Mesothelial cell of epicardium (in vitro differentiated cells): ENCODE measurements around the gene EPN2. TPM values are rescaled to one million over a fixed set of nuclear protein-coding genes. Genes with fewer than 3 reads are reported as not detected.

Experiments
- DNase-seq, 2 experiments: peaks; one replicate each; pipeline ENCODE4 v3.0.0; 2021; ENCODE audit warnings: low spot score in 2 of 2; ENCODE audit not compliant: unreplicated experiment in 2 of 2
- H3K27ac Mint-ChIP-seq: 2 replicates; pipeline ENCODE4 v1.8.0; 2021; ENCODE audit warnings: mixed read lengths
- H3K27me3 Mint-ChIP-seq: 2 replicates; pipeline ENCODE4 v1.8.0; 2021; ENCODE audit warnings: low read depth, mixed read lengths
- H3K36me3 Mint-ChIP-seq: 2 replicates; pipeline ENCODE4 v1.8.0; 2021; ENCODE audit warnings: mixed read lengths
- H3K4me1 Mint-ChIP-seq: 2 replicates; pipeline ENCODE4 v1.8.0; 2021; ENCODE audit warnings: mixed read lengths
- H3K4me3 Mint-ChIP-seq: 2 replicates; pipeline ENCODE4 v1.8.0; 2021; ENCODE audit warnings: mild to moderate bottlenecking, moderate library complexity, mixed read lengths
- H3K9me3 Mint-ChIP-seq: 2 replicates; pipeline ENCODE4 v1.8.0; 2021; ENCODE audit warnings: mixed read lengths
- total RNA-seq: library from RNA; stranded (reverse); gene quantifications from 3 replicates; pipeline ENCODE4 v1.2.1, GENCODE V29; 2021
- TF ChIP-seq, protein P1 (sequence below): fragments of 200-600 bp; sonication (generic); IDR thresholded peaks from one replicate; pipeline ENCODE4 v1.5.0; 2021; ENCODE audit warnings: antibody characterized with exemption; ENCODE audit not compliant: unreplicated experiment

The EPN2 gene
- total RNA-seq, 1 donor from 2014 or later: 70.2 TPM

DNA sequence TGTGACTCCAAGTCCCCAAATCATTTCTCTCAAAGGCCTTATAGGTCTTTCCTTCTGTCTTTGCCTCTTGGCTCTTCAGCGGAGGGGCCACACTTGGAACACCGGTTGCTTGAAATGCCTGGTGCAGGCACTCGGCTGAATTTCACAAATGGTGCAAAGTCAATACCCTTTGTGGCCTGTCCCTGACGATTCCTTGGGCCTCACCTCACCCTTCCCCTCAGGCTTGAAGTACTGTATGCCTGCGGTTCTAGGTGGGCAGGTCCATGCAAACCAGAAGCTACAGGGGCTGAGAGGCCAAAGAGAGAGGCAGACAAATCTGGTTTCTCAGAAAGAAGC is 129.4 kb downstream of the EPN2 start:
- no peak overlapping the region for H3K27ac Mint-ChIP-seq
- no peaks in the 10 kb centered on the region for H3K27me3 Mint-ChIP-seq
- TF ChIP-seq, protein P1, sequence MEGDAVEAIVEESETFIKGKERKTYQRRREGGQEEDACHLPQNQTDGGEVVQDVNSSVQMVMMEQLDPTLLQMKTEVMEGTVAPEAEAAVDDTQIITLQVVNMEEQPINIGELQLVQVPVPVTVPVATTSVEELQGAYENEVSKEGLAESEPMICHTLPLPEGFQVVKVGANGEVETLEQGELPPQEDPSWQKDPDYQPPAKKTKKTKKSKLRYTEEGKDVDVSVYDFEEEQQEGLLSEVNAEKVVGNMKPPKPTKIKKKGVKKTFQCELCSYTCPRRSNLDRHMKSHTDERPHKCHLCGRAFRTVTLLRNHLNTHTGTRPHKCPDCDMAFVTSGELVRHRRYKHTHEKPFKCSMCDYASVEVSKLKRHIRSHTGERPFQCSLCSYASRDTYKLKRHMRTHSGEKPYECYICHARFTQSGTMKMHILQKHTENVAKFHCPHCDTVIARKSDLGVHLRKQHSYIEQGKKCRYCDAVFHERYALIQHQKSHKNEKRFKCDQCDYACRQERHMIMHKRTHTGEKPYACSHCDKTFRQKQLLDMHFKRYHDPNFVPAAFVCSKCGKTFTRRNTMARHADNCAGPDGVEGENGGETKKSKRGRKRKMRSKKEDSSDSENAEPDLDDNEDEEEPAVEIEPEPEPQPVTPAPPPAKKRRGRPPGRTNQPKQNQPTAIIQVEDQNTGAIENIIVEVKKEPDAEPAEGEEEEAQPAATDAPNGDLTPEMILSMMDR: no peak
- peaks cover 34% of the 10 kb centered on the region for H3K4me1 Mint-ChIP-seq
- H3K4me3 Mint-ChIP-seq: no peak overlapping the region
- no peaks in the 10 kb centered on the region for H3K36me3 Mint-ChIP-seq
- no peaks in the 10 kb centered on the region for H3K9me3 Mint-ChIP-seq
- no peak for DNase-seq

DNA sequence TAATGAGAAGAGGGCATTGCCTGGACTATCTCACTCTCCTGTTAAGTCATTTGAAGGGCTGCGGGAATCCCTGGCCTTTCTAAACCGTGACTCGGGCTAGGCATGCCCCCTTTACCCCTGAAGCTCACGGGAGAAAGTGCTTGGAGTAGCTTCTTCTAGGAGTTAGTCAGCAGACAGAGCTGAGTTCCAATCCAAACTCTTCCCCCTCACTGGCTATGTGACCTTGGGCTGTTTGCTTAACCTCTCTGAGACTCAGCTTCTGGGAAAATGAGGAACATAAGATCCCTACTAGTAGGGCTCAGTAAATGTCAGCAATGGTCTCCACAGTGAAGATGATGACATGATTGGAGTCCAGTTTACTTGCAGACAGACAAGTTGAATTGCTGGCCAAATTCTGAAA is 131.1 kb downstream of the EPN2 start:
- TF ChIP-seq, protein P1: no peak
- H3K27me3 Mint-ChIP-seq: no peaks in the 10 kb centered on the region
- no peaks in the 10 kb centered on the region for H3K9me3 Mint-ChIP-seq
- H3K36me3 Mint-ChIP-seq: no peaks in the 10 kb centered on the region
- DNase-seq: no peak
- H3K4me3 Mint-ChIP-seq: no peak overlapping the region
- H3K27ac Mint-ChIP-seq: no peak overlapping the region
- peaks cover 24% of the 10 kb centered on the region for H3K4me1 Mint-ChIP-seq

DNA sequence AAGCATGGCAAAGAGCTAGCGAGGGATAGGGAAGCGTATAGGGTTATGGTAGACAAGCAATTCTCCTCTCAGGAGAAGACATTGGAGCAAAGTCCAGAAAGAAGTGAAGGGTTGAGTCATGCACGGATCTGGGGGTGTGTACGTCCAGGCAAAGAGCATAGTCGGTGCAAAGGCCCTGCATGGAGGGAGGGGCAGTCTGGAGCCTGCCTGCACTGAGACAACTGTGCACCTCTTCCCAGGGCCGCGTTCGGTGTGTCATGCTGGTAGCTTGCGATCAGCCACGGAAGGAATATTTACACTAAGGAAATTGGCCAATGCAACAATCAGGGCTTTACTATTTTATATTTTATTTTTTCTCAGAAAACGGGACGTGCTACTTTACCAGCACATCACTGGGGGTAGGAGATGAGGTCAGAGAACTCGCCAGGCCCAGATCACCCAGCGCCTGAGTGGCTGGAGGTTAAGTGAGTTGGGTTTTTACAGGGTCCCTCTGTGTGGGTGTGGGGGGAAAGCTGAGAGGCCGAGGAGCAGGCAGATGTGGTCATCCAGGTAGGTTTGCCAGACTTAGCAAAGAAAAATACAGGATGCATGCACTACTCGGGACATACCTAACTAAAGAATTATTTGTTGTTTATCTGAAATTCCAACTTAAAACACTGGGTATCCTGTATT is 132.1 kb downstream of the EPN2 start:
- H3K9me3 Mint-ChIP-seq: no peaks in the 10 kb centered on the region

DNA sequence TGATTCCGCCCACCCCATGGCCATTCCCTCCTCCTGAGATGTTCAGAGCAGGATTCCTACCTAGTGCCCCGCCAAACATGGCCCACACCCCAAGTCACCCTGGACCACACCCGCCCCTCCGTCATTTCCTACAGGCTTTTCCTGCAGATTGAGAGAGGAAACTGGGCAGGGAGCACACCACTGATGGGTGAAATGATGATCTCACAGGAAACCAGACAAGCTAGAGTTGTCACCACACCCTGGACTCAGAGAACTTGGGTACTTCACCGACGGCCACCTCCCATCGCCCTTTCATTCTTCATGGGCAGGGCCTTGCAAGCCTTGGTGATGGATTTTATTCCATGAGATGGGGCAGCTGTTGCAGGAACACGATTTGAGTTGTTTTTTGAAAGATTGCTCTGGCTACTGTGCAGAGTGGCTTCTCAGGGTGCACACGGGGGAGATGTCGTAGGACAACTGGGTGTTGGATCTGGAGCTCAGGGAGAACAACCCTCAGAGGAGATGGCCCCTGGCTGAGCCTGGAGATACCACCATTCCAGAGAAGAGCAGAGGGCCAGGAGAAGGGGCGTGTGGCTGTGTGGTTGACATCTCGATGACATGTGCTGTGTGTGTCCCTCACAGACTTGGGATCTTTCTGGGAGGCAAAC is 132.8 kb downstream of the EPN2 start:
- TF ChIP-seq, protein P1: no peak
- peaks cover 7% of the 10 kb centered on the region for H3K4me1 Mint-ChIP-seq

More for the DNA sequence above, 132.1 kb downstream of the EPN2 start:
- no peak for DNase-seq
- Mint-ChIP-seq H3K36me3 (no peaks in the 10 kb centered on the region), H3K27me3 (no peaks in the 10 kb centered on the region), H3K27ac (no peak overlapping the region), H3K4me3 (no peak overlapping the region), H3K4me1 (peaks cover 14% of the 10 kb centered on the region)
- TF ChIP-seq, protein P1: no peak

DNA sequence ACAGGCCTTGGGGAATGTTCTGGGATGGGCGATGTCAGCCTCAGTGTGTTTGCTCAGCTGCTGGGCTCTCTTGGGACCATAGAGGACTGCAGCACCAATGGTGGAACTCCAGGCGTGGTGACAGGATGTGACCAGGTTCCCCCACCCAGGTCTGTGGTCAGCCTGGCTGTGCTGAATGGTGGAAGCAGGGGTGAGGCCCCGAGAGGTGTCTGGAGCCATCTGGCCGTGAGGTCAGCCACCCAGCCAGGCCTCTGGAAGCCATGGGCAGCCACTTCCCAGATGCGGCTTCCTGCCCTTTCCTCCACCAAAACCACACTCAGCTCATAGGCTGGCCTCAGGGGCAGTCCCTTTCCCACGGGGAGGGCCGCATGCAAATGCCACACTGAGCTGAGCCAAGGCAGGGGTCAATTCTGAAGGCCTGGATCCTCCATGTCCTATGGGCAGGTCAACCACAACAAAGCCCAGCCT is 133.4 kb downstream of the EPN2 start:
- Mint-ChIP-seq H3K36me3 (no peaks in the 10 kb centered on the region), H3K27me3 (no peaks in the 10 kb centered on the region), H3K4me3 (no peak overlapping the region), H3K27ac (no peak overlapping the region), H3K9me3 (no peaks in the 10 kb centered on the region), H3K4me1 (peaks cover 4% of the 10 kb centered on the region)
- TF ChIP-seq, protein P1: no peak
- no peak for DNase-seq

More for the DNA sequence above, 132.8 kb downstream of the EPN2 start:
- H3K27me3 Mint-ChIP-seq: no peaks in the 10 kb centered on the region
- H3K36me3 Mint-ChIP-seq: no peaks in the 10 kb centered on the region
- no peak overlapping the region for H3K4me3 Mint-ChIP-seq
- no peak for DNase-seq
- no peak overlapping the region for H3K27ac Mint-ChIP-seq
- H3K9me3 Mint-ChIP-seq: no peaks in the 10 kb centered on the region
